HEK293 (cell line): ENCODE data around the gene TRABD2A.

Source experiments
- CTCF ChIA-PET: fragments of 350-600 bp; formaldehyde crosslinking; extraction: SDS; loops from one replicate; lab custom pipeline; 2021; ENCODE audit warnings: antibody characterized with exemption; lab: Yijun Ruan, JAX
- POLR2A ChIA-PET: fragments of 300-600 bp; formaldehyde crosslinking; extraction: SDS; loops from one replicate; lab custom pipeline; 2020; ENCODE audit warnings: antibody characterized with exemption, inconsistent platforms; lab: Yijun Ruan, JAX
- H3K27ac ChIP-seq: fragments of 200-500 bp; sonication (Bioruptor generic); 2 replicates; pipeline ENCODE4 v1.5.1; 2014; ENCODE audit warnings: low read depth, low read length, control low read depth, inconsistent platforms; ENCODE audit errors: extremely low read depth
- H3K36me3 ChIP-seq, 2 experiments: fragments of 200-500 bp in 1 of 2; sonication (Bioruptor generic) in 1 of 2; 1 replicate in 1 of 2; 2 replicates in 1 of 2; pipeline ENCODE4 v1.5.1; 2014 to 2017; ENCODE audit warnings: inconsistent platforms in 2 of 2, low read length in 2 of 2; ENCODE audit not compliant: control insufficient read depth in 2 of 2, insufficient read depth in 1 of 2
- H3K4me1 ChIP-seq: fragments of 200-500 bp; sonication (Bioruptor generic); 2 replicates; pipeline ENCODE4 v1.5.1; 2014; ENCODE audit warnings: mild to moderate bottlenecking, low read length, inconsistent platforms; ENCODE audit not compliant: control insufficient read depth, insufficient read depth
- H3K4me3 ChIP-seq: 2 replicates; pipeline ENCODE4 v1.5.1; 2011; ENCODE audit warnings: low read depth, mild to moderate bottlenecking, control low read depth, low read length, moderate library complexity
- H3K9me3 ChIP-seq: fragments of 200-500 bp; sonication (Bioruptor generic); 2 replicates; pipeline ENCODE4 v1.5.1; 2014; ENCODE audit warnings: low read depth, low read length, inconsistent platforms; ENCODE audit not compliant: control insufficient read depth, insufficient read depth
- AEBP2 ChIP-seq: fragments of 450-650 bp; formaldehyde crosslinking; IDR thresholded peaks from 2 replicates; pipeline ENCODE4 v1.5.1; 2016; ENCODE audit warnings: missing biosample characterization, missing genetic modification characterization, borderline replicate concordance
- ATF2 ChIP-seq: fragments of 450-650 bp; formaldehyde crosslinking; IDR thresholded peaks from 2 replicates; pipeline ENCODE4 v1.5.1; 2016; ENCODE audit warnings: missing biosample characterization, missing genetic modification characterization, low read depth
- MEIS1 ChIP-seq: sonication (generic); formaldehyde crosslinking; IDR thresholded peaks from 2 replicates; pipeline ENCODE4 v1.8.1; 2022; ENCODE audit warnings: missing genetic modification reagents, mild to moderate bottlenecking, borderline replicate concordance
- MZF1 ChIP-seq: fragments of 450-650 bp; formaldehyde crosslinking; IDR thresholded peaks from 2 replicates; pipeline ENCODE4 v1.5.1; 2017; ENCODE audit warnings: missing biosample characterization, missing genetic modification characterization, borderline replicate concordance
- SALL2 ChIP-seq: fragments of 450-650 bp; formaldehyde crosslinking; IDR thresholded peaks from 2 replicates; pipeline ENCODE4 v1.5.0; 2017; ENCODE audit warnings: missing biosample characterization, mild to moderate bottlenecking, missing genetic modification characterization, borderline replicate concordance
- ZBTB1 ChIP-seq: fragments of 450-650 bp; formaldehyde crosslinking; IDR thresholded peaks from 2 replicates; pipeline ENCODE4 v1.5.1; 2016; ENCODE audit warnings: missing biosample characterization, missing genetic modification characterization
- ZFHX2 ChIP-seq: fragments of 450-650 bp; formaldehyde crosslinking; conservative IDR thresholded peaks from 2 replicates; pipeline ENCODE4 v1.5.1; 2016; ENCODE audit warnings: missing biosample characterization, missing genetic modification characterization
- ZNF138 ChIP-seq: fragments of 450-650 bp; formaldehyde crosslinking; IDR thresholded peaks from 2 replicates; pipeline ENCODE4 v1.5.1; 2016; ENCODE audit warnings: missing biosample characterization, missing genetic modification characterization, borderline replicate concordance
- ZNF140 ChIP-seq: fragments of 450-650 bp; formaldehyde crosslinking; IDR thresholded peaks from 2 replicates; pipeline ENCODE4 v1.5.1; 2016; ENCODE audit warnings: missing biosample characterization, missing genetic modification characterization
- ZNF174 ChIP-seq: fragments of 450-650 bp; formaldehyde crosslinking; IDR thresholded peaks from 2 replicates; pipeline ENCODE4 v1.5.0; 2017; ENCODE audit warnings: missing biosample characterization, mild to moderate bottlenecking, missing genetic modification characterization
- ZNF175 ChIP-seq: fragments of 450-650 bp; formaldehyde crosslinking; IDR thresholded peaks from 2 replicates; pipeline ENCODE4 v1.5.1; 2016; ENCODE audit warnings: missing biosample characterization, missing genetic modification characterization
- ZNF23 ChIP-seq: fragments of 450-650 bp; formaldehyde crosslinking; IDR thresholded peaks from 2 replicates; pipeline ENCODE4 v1.5.1; 2016; ENCODE audit warnings: missing biosample characterization, missing genetic modification characterization, borderline replicate concordance
- ZNF266 ChIP-seq: fragments of 450-650 bp; formaldehyde crosslinking; IDR thresholded peaks from 2 replicates; pipeline ENCODE4 v1.5.1; 2016; ENCODE audit warnings: missing biosample characterization, missing genetic modification characterization, low read depth
- ZNF366 ChIP-seq: fragments of 450-650 bp; formaldehyde crosslinking; conservative IDR thresholded peaks from 2 replicates; pipeline ENCODE4 v1.5.1; 2016; ENCODE audit warnings: missing biosample characterization, missing genetic modification characterization
- ZNF426 ChIP-seq: fragments of 450-650 bp; formaldehyde crosslinking; IDR thresholded peaks from 2 replicates; pipeline ENCODE4 v1.5.1; 2017; ENCODE audit warnings: missing biosample characterization, missing genetic modification characterization, mild to moderate bottlenecking, inconsistent platforms, moderate library complexity
- ZNF449 ChIP-seq: fragments of 450-650 bp; formaldehyde crosslinking; IDR thresholded peaks from 2 replicates; pipeline ENCODE4 v1.5.1; 2017; ENCODE audit warnings: missing biosample characterization, mild to moderate bottlenecking, missing genetic modification characterization, moderate library complexity
- ZNF510 ChIP-seq: fragments of 450-650 bp; formaldehyde crosslinking; IDR thresholded peaks from 2 replicates; pipeline ENCODE4 v1.5.1; 2018; ENCODE audit warnings: mild to moderate bottlenecking, missing genetic modification characterization, missing biosample characterization; ENCODE audit not compliant: insufficient replicate concordance
- ZNF555 ChIP-seq: fragments of 450-650 bp; formaldehyde crosslinking; conservative IDR thresholded peaks from 2 replicates; pipeline ENCODE4 v1.5.1; 2017; ENCODE audit warnings: missing biosample characterization, mild to moderate bottlenecking, missing genetic modification characterization, inconsistent platforms
- ZNF560 ChIP-seq: fragments of 450-650 bp; formaldehyde crosslinking; IDR thresholded peaks from 2 replicates; pipeline ENCODE4 v1.5.1; 2017; ENCODE audit warnings: missing biosample characterization, missing genetic modification characterization, borderline replicate concordance
- ZNF585B ChIP-seq: fragments of 450-650 bp; formaldehyde crosslinking; IDR thresholded peaks from 2 replicates; pipeline ENCODE4 v1.5.1; 2016; ENCODE audit warnings: missing biosample characterization, missing genetic modification characterization
- ZNF610 ChIP-seq: fragments of 450-650 bp; formaldehyde crosslinking; IDR thresholded peaks from 2 replicates; pipeline ENCODE4 v1.5.1; 2016; ENCODE audit warnings: missing biosample characterization, missing genetic modification characterization, borderline replicate concordance
- ZNF623 ChIP-seq: fragments of 450-650 bp; formaldehyde crosslinking; IDR thresholded peaks from 2 replicates; pipeline ENCODE4 v1.5.1; 2016; ENCODE audit warnings: missing biosample characterization, missing genetic modification characterization
- ZNF626 ChIP-seq: fragments of 450-650 bp; sonication (Bioruptor Pico); formaldehyde crosslinking; IDR thresholded peaks from 2 replicates; pipeline ENCODE4 v1.5.1; 2018; ENCODE audit warnings: missing biosample characterization, missing genetic modification characterization, inconsistent platforms
- ZNF639 ChIP-seq: fragments of 450-650 bp; formaldehyde crosslinking; IDR thresholded peaks from 2 replicates; pipeline ENCODE4 v1.5.1; 2016; ENCODE audit warnings: missing biosample characterization, missing genetic modification characterization
- ZNF704 ChIP-seq: fragments of 450-650 bp; formaldehyde crosslinking; IDR thresholded peaks from 2 replicates; pipeline ENCODE4 v1.5.1; 2016; ENCODE audit warnings: missing biosample characterization, missing genetic modification characterization
- ZNF768 ChIP-seq: fragments of 450-650 bp; formaldehyde crosslinking; IDR thresholded peaks from 2 replicates; pipeline ENCODE4 v1.5.1; 2018; ENCODE audit warnings: missing biosample characterization, mild to moderate bottlenecking, missing genetic modification characterization
- ZNF791 ChIP-seq: fragments of 450-650 bp; formaldehyde crosslinking; IDR thresholded peaks from 2 replicates; pipeline ENCODE4 v1.5.1; 2016; ENCODE audit warnings: missing biosample characterization, missing genetic modification characterization
- ZSCAN5A ChIP-seq: fragments of 450-650 bp; formaldehyde crosslinking; IDR thresholded peaks from 2 replicates; pipeline ENCODE4 v1.5.1; 2016; ENCODE audit warnings: missing biosample characterization, missing genetic modification characterization

TRABD2A gene

GRCh38 chr2:84827978-84828575, 52.8 kb downstream of the TRABD2A start:
- no peak for TF ChIP-seq ZNF768 (tag by site-specific recombination)
- TF ChIP-seq ZNF138 (tag by site-specific recombination): no peak
- no peak for TF ChIP-seq ZNF426 (tag by site-specific recombination)
- no peak for TF ChIP-seq ZSCAN5A (tag by site-specific recombination)
- no peak for TF ChIP-seq ZNF449 (tag by site-specific recombination)
- no peak for TF ChIP-seq ZNF704 (tag by site-specific recombination)
- no peak for TF ChIP-seq ZNF366 (tag by site-specific recombination)
- no peak for TF ChIP-seq ZNF791 (tag by site-specific recombination)
- no peak for TF ChIP-seq ZNF140
- no peak for TF ChIP-seq ZNF174 (tag by site-specific recombination)
- no peak for TF ChIP-seq ZBTB1 (tag by site-specific recombination)
- TF ChIP-seq ATF2 (tag by site-specific recombination): no peak
- TF ChIP-seq ZNF623 (tag by site-specific recombination): no peak
- no peak for TF ChIP-seq ZNF175
- no peak for TF ChIP-seq AEBP2 (tag by site-specific recombination)
- Histone ChIP-seq H3K9me3 (no peaks in the 10 kb centered on the region), H3K4me3 (no peak overlapping the region), H3K4me1 (no peaks in the 10 kb centered on the region), H3K36me3 (no peaks in the 10 kb centered on the region), H3K27ac (no peak overlapping the region)
- POLR2A ChIA-PET: no interaction called here
- CTCF ChIA-PET: no interaction called here

- no peaks in the 10 kb centered on the region for H3K36me3 ChIP-seq
- H3K27ac ChIP-seq: no peak overlapping the region
- no peak overlapping the region for H3K4me3 ChIP-seq
- no peaks in the 10 kb centered on the region for H3K9me3 ChIP-seq
- H3K4me1 ChIP-seq: no peaks in the 10 kb centered on the region
- POLR2A ChIA-PET: no interaction called here
- CTCF ChIA-PET: no interaction called here
- TF ChIP-seq ZBTB1 (tag by site-specific recombination) (no peak), ZNF266 (tag by site-specific recombination) (no peak), SALL2 (tag by site-specific recombination) (no peak), ZNF626 (no peak), ZNF510 (tag by site-specific recombination) (no peak), ZNF585B (tag by site-specific recombination) (no peak), ZFHX2 (tag by site-specific recombination) (no peak), MEIS1 (CRISPR knock-in tag) (no peak), MZF1 (no peak), ZNF610 (tag by site-specific recombination) (no peak), ZNF555 (tag by site-specific recombination) (no peak), ZNF560 (tag by site-specific recombination) (no peak), ZNF23 (tag by site-specific recombination) (no peak), ZNF639 (tag by site-specific recombination) (no peak)
Measured at GRCh38 chr2:84823788-84824187, 57.1 kb downstream of the TRABD2A start.
